Activated CD4-positive, alpha-beta T cell treated with anti-CD3 and anti-CD28 coated beads, Interleukin-2, Interleukin-4, amounts not matched to agents 100 ng/mL and 50 ng/mL, durations not matched to agents 16 hours and 8 hours (primary cell): Measurements from ENCODE around the gene GRM2.

Experiments used
- DNase-seq: peaks from one replicate; pipeline ENCODE4 v3.0.0-alpha.2; 2020; ENCODE audit warnings: low spot score

GRM2 gene

GRCh38 chr3:51680196-51680595 is 26.7 kb upstream of the GRM2 start:
- no peak for DNase-seq

- no peak for DNase-seq
These were observed 26.1 kb upstream of the GRM2 start for GRCh38 chr3:51680663-51681230.

- peak; percentile 69 for DNase-seq
These were observed 25.4 kb upstream of the GRM2 start for GRCh38 chr3:51681453-51681852.

GRCh38 chr3:51682079-51682478 is 24.8 kb upstream of the GRM2 start:
- DNase-seq, result peak; percentile 90

GRCh38 chr3:51682526-51682925 is 24.3 kb upstream of the GRM2 start:
- DNase-seq, result no peak

GRCh38 chr3:51683566-51683965 is 23.3 kb upstream of the GRM2 start:
- no peak for DNase-seq

GRCh38 chr3:51684971-51685751 is 21.7 kb upstream of the GRM2 start:
- no peak for DNase-seq

GRCh38 chr3:51686056-51686455 is 20.8 kb upstream of the GRM2 start:
- no peak for DNase-seq

- DNase-seq, result peak; percentile 92
These were observed 20.2 kb upstream of the GRM2 start for GRCh38 chr3:51686512-51687215.

GRCh38 chr3:51687431-51688205 is 19.2 kb upstream of the GRM2 start:
- DNase-seq, result no peak

- DNase-seq, result no peak
These were observed 18.7 kb upstream of the GRM2 start for GRCh38 chr3:51688206-51688600.

- no peak for DNase-seq
These were observed 15.8 kb upstream of the GRM2 start for GRCh38 chr3:51691021-51691420.

- no peak for DNase-seq
These were observed 14.9 kb upstream of the GRM2 start for GRCh38 chr3:51691949-51692348.

GRCh38 chr3:51692980-51693395 is 13.9 kb upstream of the GRM2 start:
- DNase-seq, result no peak

GRCh38 chr3:51696954-51697353 is 9.9 kb upstream of the GRM2 start:
- no peak for DNase-seq

GRCh38 chr3:51698209-51698608 is 8.7 kb upstream of the GRM2 start:
- DNase-seq, result no peak

- DNase-seq, result no peak
These were observed 6.5 kb upstream of the GRM2 start for GRCh38 chr3:51700403-51700802.

- no peak for DNase-seq
These were observed 4.7 kb upstream of the GRM2 start for GRCh38 chr3:51702156-51702555.

GRCh38 chr3:51703068-51703760 is 3.7 kb upstream of the GRM2 start:
- no peak for DNase-seq

- DNase-seq, result no peak
These were observed 2.9 kb upstream of the GRM2 start for GRCh38 chr3:51703761-51704510.

- DNase-seq, result no peak
These were observed 2.3 kb upstream of the GRM2 start for GRCh38 chr3:51704511-51704950.
